Measurements from ENCODE around the gene TMEM169.
"Not testable (repeated sequence)": the region's sequence is repeated elsewhere in the genome, so short reads cannot be mapped to it uniquely, and the experiment has no call there.

DNA sequence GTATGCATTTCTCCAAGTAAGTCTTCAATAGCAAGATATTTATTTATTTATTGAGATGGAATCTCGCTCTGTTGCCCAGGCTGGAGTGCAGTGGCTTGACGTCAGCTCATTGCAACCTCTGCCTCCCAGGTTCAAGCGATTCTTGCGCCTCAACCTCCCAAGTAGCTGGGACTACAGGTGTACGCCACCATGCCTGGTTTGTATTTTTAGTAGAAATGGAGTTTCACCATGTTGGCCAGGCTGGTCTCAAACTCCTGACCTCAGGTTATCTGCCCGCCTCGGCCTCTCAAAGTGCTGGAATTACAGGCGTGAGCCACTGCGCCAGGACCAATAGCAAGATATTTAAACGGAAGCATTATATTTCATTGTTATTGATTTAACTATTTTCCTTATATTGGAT, 1.7 kb upstream of the TMEM169 start:
- TF ChIP-seq, protein P1, sequence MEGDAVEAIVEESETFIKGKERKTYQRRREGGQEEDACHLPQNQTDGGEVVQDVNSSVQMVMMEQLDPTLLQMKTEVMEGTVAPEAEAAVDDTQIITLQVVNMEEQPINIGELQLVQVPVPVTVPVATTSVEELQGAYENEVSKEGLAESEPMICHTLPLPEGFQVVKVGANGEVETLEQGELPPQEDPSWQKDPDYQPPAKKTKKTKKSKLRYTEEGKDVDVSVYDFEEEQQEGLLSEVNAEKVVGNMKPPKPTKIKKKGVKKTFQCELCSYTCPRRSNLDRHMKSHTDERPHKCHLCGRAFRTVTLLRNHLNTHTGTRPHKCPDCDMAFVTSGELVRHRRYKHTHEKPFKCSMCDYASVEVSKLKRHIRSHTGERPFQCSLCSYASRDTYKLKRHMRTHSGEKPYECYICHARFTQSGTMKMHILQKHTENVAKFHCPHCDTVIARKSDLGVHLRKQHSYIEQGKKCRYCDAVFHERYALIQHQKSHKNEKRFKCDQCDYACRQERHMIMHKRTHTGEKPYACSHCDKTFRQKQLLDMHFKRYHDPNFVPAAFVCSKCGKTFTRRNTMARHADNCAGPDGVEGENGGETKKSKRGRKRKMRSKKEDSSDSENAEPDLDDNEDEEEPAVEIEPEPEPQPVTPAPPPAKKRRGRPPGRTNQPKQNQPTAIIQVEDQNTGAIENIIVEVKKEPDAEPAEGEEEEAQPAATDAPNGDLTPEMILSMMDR (IDR thresholded peaks at IDR 0.05) = not testable (repeated sequence)
- not testable (repeated sequence) for TF ChIP-seq ZFX (IDR thresholded peaks at IDR 0.05; ENCODE audit: borderline replicate concordance)
